Testis (tissue), 3 donors: ENCODE data around the gene PCDHAC1. TPM values are rescaled to one million over a fixed set of nuclear protein-coding genes. Genes with fewer than 3 reads are reported as not detected.

Experiments used
- DNase-seq: peaks from one replicate; pipeline ENCODE4 v3.0.0-alpha.2; 2019
- H3K27ac ChIP-seq, 2 donors: fragments of 200-600 bp; sonication (generic); one replicate each; pipeline ENCODE4 v1.5.1; 2019
- H3K27me3 ChIP-seq: fragments of 200-600 bp; sonication (generic); one replicate; pipeline ENCODE4 v1.5.1; 2019
- H3K36me3 ChIP-seq: fragments of 200-600 bp; sonication (generic); one replicate; pipeline ENCODE4 v1.5.1; 2017; ENCODE audit warnings: low read depth; ENCODE audit errors: missing control alignments
- H3K4me1 ChIP-seq: fragments of 200-600 bp; sonication (generic); one replicate; pipeline ENCODE4 v1.5.1; 2019
- H3K4me3 ChIP-seq, 2 donors: fragments of 200-600 bp; sonication (generic); one replicate each; pipeline ENCODE4 v1.5.1; 2017 to 2019
- H3K9me3 ChIP-seq: fragments of 200-600 bp; sonication (generic); one replicate; pipeline ENCODE4 v1.5.1; 2017
- CTCF ChIP-seq, 3 experiments: fragments of 450-650 bp in 2 of 3; fragments of 200-600 bp in 1 of 3; sonication (generic) in 1 of 3; IDR thresholded peaks; one replicate each; pipeline ENCODE4 v1.5.1; 2016 to 2019; ENCODE audit warnings: antibody characterized with exemption in 3 of 3, mild to moderate bottlenecking in 2 of 3, moderate library complexity in 1 of 3
- POLR2A ChIP-seq: fragments of 450-650 bp; IDR thresholded peaks from one replicate; pipeline ENCODE4 v1.6.1; 2017; ENCODE audit warnings: antibody characterized with exemption, mild to moderate bottlenecking, moderate library complexity
- WGBS, 2 donors: methylation state at CpG; one replicate each; pipeline ENCODE4 v1.1.5; 2018; 5-methylcytosine and 5-hydroxymethylcytosine counted together
- intact Hi-C: fragments of 100-400 bp; cut with DNase I; formaldehyde crosslinking; loops from one replicate; pipeline ENCODE4 v1.15.1; 2023; ENCODE audit warnings: low total_unique reads
- polyA plus RNA-seq: library from polyadenylated mRNA; stranded (reverse); fragments of 350-450 nt; fragmentation: Illumina TruSeq; extraction: RNeasy Lipid Tissue Mini Kit (QIAGEN cat#74804); gene quantifications from one replicate; pipeline ENCODE4 v1.2.3, GENCODE V29; 2014; ENCODE audit warnings: low read depth, low replicate concordance; ENCODE audit not compliant: insufficient read depth
- total RNA-seq, 2 donors: library from RNA; depleted of rRNA; stranded (reverse); fragments of >200 nt; gene quantifications; one replicate each; pipeline ENCODE4 v1.2.3, GENCODE V29; 2016

Gene PCDHAC1
- total and polyA plus RNA-seq, 3 donors from 2014 or later: 1.8 to 7.5 (median 5.5) TPM

GRCh38 chr5:140951636-140952035 is 25.5 kb downstream of the PCDHAC1 start:
- no peak for DNase-seq
- intact Hi-C loops: no loop called here

GRCh38 chr5:140953234-140953633 is 27.1 kb downstream of the PCDHAC1 start:
- Histone ChIP-seq H3K9me3 (no peaks in the 10 kb centered on the region), H3K4me1 (no peaks in the 10 kb centered on the region), H3K27ac (no peak overlapping the region), H3K27me3 (no peaks in the 10 kb centered on the region), H3K4me3 (no peak overlapping the region), H3K36me3 (no peaks in the 10 kb centered on the region)
- no peak for DNase-seq
- intact Hi-C loops: no loop called here
- no peak for TF ChIP-seq POLR2A
- TF ChIP-seq CTCF (IDR thresholded peaks at IDR 0.05): no peak
- WGBS, 2 donors: 55 to 63% methylated on average over 2 of the region's 2 CpGs

More at GRCh38 chr5:140951636-140952035, 25.5 kb downstream of the PCDHAC1 start:
- Histone ChIP-seq H3K4me3 (no peak overlapping the region), H3K27ac (no peak overlapping the region), H3K9me3 (no peaks in the 10 kb centered on the region), H3K27me3 (no peaks in the 10 kb centered on the region), H3K36me3 (no peaks in the 10 kb centered on the region), H3K4me1 (no peaks in the 10 kb centered on the region)
- WGBS, 2 donors: 79 to 82% methylated on average over 6 of the region's 6 CpGs
- TF ChIP-seq POLR2A (no peak), CTCF (IDR thresholded peaks at IDR 0.05) (no peak)

GRCh38 chr5:140962190-140962589 is 36.1 kb downstream of the PCDHAC1 start:
- Histone ChIP-seq H3K4me1 (no peaks in the 10 kb centered on the region), H3K27ac (no peak overlapping the region), H3K27me3 (no peaks in the 10 kb centered on the region), H3K9me3 (no peaks in the 10 kb centered on the region), H3K36me3 (no peaks in the 10 kb centered on the region), H3K4me3 (no peak overlapping the region)
- WGBS, 2 donors: 87 to 100% methylated on average over 1 of the region's 1 CpG
- no peak for TF ChIP-seq CTCF (IDR thresholded peaks at IDR 0.05)
- no peak for TF ChIP-seq POLR2A
- intact Hi-C loops: no loop called here
- DNase-seq: no peak

- no peaks in the 10 kb centered on the region for H3K27me3 ChIP-seq
- no peaks in the 10 kb centered on the region for H3K9me3 ChIP-seq
- no peaks in the 10 kb centered on the region for H3K36me3 ChIP-seq
- TF ChIP-seq POLR2A (no peak), CTCF (IDR thresholded peaks at IDR 0.05) (no peak)
- no peak overlapping the region for H3K4me3 ChIP-seq
- DNase-seq: no peak
- WGBS, 2 donors: 68 to 71% methylated on average over 3 of the region's 3 CpGs
- no peak overlapping the region for H3K27ac ChIP-seq
- intact Hi-C loops: no loop called here
- no peaks in the 10 kb centered on the region for H3K4me1 ChIP-seq
These were observed 38.3 kb downstream of the PCDHAC1 start for GRCh38 chr5:140964356-140964755.

GRCh38 chr5:140965905-140966292 is 39.8 kb downstream of the PCDHAC1 start:
- no peaks in the 10 kb centered on the region for H3K27me3 ChIP-seq
- no peaks in the 10 kb centered on the region for H3K9me3 ChIP-seq
- H3K36me3 ChIP-seq: no peaks in the 10 kb centered on the region
- no peaks in the 10 kb centered on the region for H3K4me1 ChIP-seq
- H3K27ac ChIP-seq: peak overlapping the region; percentile 45 to 66
- no peak for TF ChIP-seq POLR2A
- TF ChIP-seq CTCF (IDR thresholded peaks at IDR 0.05): no peak
- peak overlapping the region; percentile 53 to 61 for H3K4me3 ChIP-seq
- DNase-seq: peak; percentile 41
- intact Hi-C loops: no loop called here
- WGBS, 2 donors: 1 to 2% methylated on average over 9 of the region's 9 CpGs
